Activated naive CD8-positive, alpha-beta T cell treated with anti-CD3 and anti-CD28 coated beads, Interleukin-2, amount 50 U/mL, for 16 hours (primary cell): Measurements from ENCODE around the gene OR7G1.
"Not testable (repeated sequence)": the region's sequence is repeated elsewhere in the genome, so short reads cannot be mapped to it uniquely, and the experiment has no call there.

Experiments
- DNase-seq: peaks from one replicate; pipeline ENCODE4 v3.0.0-alpha.2; 2020; ENCODE audit warnings: low read depth, low spot score

The OR7G1 gene

DNA sequence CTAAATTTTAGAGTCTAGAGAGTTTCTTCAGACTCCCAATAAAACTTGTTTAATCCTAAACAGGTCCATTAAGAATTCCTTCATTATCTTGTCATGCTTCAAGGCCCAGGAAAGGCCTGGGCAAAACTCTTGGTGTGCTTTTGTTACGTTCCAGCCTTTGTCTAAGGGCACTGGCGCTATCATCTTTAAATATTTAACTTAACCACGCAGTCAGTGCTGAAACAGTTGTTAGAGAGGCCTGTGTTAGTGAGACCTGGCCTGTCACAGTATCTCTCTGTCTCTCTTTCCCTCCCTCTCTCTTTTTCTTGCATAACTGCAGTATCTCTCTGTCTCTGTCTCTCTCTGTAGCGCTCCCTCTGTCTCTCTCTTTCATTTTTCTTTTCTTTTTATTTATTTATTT lies 36.9 kb downstream of the OR7G1 start:
- no peak for DNase-seq

GRCh38 chr19:9076901-9077300 lies 38.7 kb downstream of the OR7G1 start:
- no peak for DNase-seq

DNA sequence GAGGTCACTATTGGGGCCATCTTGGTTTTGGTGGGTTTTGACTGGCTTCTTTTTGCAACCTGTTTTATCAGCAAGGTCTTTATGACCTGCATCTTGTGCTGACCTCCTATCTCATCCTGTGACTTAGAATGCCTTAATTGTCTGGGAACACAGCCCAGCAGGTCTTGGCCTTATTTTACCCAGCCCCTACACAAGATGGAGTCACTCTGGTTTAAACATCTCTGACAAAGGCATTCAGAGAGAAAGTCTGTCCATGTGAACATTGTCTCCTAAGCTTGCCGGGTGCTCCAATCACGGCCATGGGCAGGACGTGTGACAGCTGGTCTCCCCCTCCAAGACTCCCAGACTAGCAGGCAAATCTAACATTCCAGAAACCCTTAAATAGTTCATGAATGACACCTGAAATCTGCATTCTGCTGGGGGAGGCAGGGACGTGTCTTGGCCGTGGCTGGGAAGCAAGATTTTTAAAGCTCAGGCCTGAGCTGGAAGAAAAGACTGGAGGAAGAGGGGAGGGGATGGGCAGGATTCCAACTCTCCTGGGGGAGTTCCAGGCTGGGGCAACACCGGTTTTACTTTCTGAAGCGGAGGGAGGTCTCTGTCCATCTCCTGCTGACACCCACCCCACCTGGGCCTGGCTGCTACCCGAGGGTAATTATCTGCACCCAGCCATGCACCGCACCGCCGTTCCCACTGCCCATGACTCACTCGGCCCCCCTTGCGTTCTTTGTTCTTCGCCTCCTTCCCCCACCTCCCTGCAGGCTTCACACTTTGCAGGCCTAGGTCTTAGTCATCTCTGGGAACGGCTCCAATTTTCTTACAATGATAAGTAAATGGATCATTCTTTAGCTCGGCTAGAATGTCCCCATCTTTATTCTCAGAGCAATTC lies 40.3 kb downstream of the OR7G1 start:
- no peak for DNase-seq

DNA sequence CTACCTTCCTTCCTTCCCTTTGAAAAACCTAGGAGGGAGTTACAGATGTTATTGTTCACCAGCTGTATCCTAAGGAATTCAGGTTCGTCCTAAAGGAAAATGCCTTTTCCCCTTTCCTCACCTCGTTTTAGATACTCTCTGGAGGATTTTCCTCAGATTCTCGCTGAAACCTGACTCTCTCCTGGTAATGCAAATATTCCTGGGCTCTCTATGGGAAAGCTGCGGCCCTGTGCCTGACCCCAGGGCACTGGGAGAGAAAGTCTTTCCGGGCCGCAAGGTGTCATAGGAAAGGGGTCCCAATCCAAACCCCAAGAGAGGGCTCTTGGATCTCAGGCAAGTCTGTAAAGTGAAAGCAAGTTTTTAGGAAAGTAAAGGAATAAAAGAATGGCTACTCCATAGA lies 41.8 kb downstream of the OR7G1 start:
- no peak for DNase-seq

- DNase-seq: not testable (repeated sequence)
These were observed 43.8 kb downstream of the OR7G1 start for GRCh38 chr19:9071720-9072119.

DNA sequence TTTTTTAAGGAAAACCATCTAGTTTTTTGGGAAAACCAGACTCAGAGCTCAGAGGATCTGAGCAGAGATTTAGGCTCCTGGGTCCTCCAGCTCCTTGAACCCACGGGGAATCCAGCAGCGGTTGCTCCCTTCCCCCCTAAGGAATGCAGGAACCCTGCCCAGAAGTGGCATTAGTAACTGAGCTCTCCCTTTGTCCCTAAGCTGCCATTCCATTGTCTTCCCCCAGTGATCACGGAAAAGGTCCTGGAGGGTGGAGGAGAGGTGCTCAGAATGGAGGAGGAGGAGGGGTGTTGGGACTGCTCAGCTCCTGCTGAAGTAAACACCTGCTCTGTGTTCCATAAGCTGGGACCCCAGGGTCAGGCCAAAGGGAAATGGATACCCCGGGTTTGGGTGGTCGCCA lies 45.5 kb downstream of the OR7G1 start:
- no peak for DNase-seq

DNA sequence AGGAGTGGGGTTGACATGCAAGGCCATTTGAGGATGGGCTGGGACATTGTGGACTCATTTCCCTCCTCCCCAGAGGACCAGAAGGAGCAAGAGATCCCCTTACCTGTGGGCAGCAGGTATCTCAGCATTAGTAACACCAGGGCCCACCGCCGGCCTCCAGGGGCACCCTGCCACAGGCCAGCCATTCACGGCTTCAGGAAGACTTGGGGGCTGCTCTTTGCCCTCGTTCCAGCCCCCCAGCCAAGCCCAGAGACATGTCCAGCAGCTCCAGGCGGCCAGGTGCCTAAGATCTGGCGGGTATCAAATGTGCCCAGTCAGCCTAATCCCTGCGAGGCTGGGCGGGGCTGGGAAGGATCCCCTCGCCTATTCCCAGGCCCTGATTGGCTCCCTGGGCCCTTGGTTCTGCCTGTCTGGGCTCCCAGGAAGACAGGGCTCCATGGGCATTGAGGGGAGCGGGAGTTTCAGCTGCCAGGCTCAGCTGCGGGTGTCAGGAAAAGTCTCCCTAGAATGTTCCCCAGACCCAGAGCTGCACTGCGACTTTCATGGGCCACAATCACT lies 50.0 kb downstream of the OR7G1 start:
- no peak for DNase-seq
